HepG2 (cell line): ENCODE results near the gene ACAP1. TPM values are rescaled to one million over a fixed set of nuclear protein-coding genes. Genes with fewer than 3 reads are reported as not detected.
A peak's percentile ranks its signal among the peaks of the same experiment; 100 is the strongest.

ENCODE experiments used
- ARNT2 ChIP-seq: sonication (generic); formaldehyde crosslinking; IDR thresholded peaks from 2 replicates; pipeline ENCODE4 v1.8.0; 2022; ENCODE audit warnings: mild to moderate bottlenecking, low read depth, missing genetic modification reagents, moderate library complexity
- ETV5 ChIP-seq: IDR thresholded peaks from 2 replicates; pipeline ENCODE4 v1.6.1; 2018; ENCODE audit warnings: missing biosample characterization, missing genetic modification reagents, inconsistent platforms, borderline replicate concordance
- HINFP ChIP-seq: sonication (generic); formaldehyde crosslinking; IDR thresholded peaks from 2 replicates; pipeline ENCODE4 v1.4.0; 2020; ENCODE audit warnings: low read depth, mild to moderate bottlenecking, missing genetic modification reagents
- MYC ChIP-seq: sonication (generic); formaldehyde crosslinking; IDR thresholded peaks from 2 replicates; pipeline ENCODE4 v1.9.0; 2021; ENCODE audit warnings: missing genetic modification reagents, borderline replicate concordance
- POGK ChIP-seq: sonication (generic); formaldehyde crosslinking; conservative IDR thresholded peaks from 2 replicates; pipeline ENCODE4 v1.8.0; 2022; ENCODE audit warnings: mild to moderate bottlenecking, moderate library complexity, missing genetic modification reagents
- SMARCE1 ChIP-seq: fragments of 450-650 bp; IDR thresholded peaks from 2 replicates; pipeline ENCODE4 v1.6.1; 2017; ENCODE audit warnings: borderline replicate concordance
- SNAI1 ChIP-seq: sonication (generic); formaldehyde crosslinking; IDR thresholded peaks from 2 replicates; pipeline ENCODE4 v1.5.0; 2020; ENCODE audit warnings: mild to moderate bottlenecking, missing genetic modification reagents, borderline replicate concordance
- YY1 ChIP-seq: IDR thresholded peaks from 2 replicates; pipeline ENCODE4 v1.6.1; 2011; ENCODE audit warnings: low read length, low read depth, moderate library complexity, mild to moderate bottlenecking; ENCODE audit not compliant: insufficient read depth, insufficient replicate concordance
- ZFP36L1 ChIP-seq: sonication (generic); formaldehyde crosslinking; IDR thresholded peaks from 2 replicates; pipeline ENCODE4 v1.8.0; 2022; ENCODE audit warnings: mild to moderate bottlenecking, missing genetic modification reagents, moderate library complexity
- ZNF10 ChIP-seq: sonication (generic); formaldehyde crosslinking; IDR thresholded peaks from 2 replicates; pipeline ENCODE4 v1.4.0; 2020; ENCODE audit warnings: mild to moderate bottlenecking, low read depth, missing genetic modification reagents, borderline replicate concordance
- ZNF343 ChIP-seq: sonication (generic); formaldehyde crosslinking; IDR thresholded peaks from 2 replicates; pipeline ENCODE4 v1.4.0; 2020; ENCODE audit warnings: mild to moderate bottlenecking, missing genetic modification reagents
- ZNF776 ChIP-seq: sonication (generic); formaldehyde crosslinking; IDR thresholded peaks from 2 replicates; pipeline ENCODE4 v1.4.0; 2020; ENCODE audit warnings: mild to moderate bottlenecking, missing genetic modification reagents
- ZNF782 ChIP-seq: sonication (generic); formaldehyde crosslinking; IDR thresholded peaks from 2 replicates; pipeline ENCODE4 v1.4.0; 2020; ENCODE audit warnings: missing genetic modification reagents, mild to moderate bottlenecking, borderline replicate concordance
- polyA plus RNA-seq, 8 experiments: library from polyadenylated mRNA; depleted of rRNA in 3 of 8; stranded (reverse) in 7 of 8; unstranded in 1 of 8; fragments of >200 nt; fragmentation: Illumina TruSeq in 4 of 8; extraction: Trizol in 4 of 8; gene quantifications; 2 replicates each; pipeline versions ENCODE4 v1.2.1 to v1.2.3, GENCODE V29; 2011 to 2016; ENCODE audit warnings: low read depth in 4 of 8, missing spikeins in 1 of 8, mixed read lengths in 1 of 8; ENCODE audit not compliant: insufficient read depth in 1 of 8
- total RNA-seq, 5 experiments: library from RNA; depleted of rRNA; stranded (reverse); fragments of >200 nt; fragmentation: Illumina TruSeq; extraction: Trizol; gene quantifications; 2 replicates each; pipeline ENCODE4 v1.2.3, GENCODE V29; 2016; ENCODE audit warnings: low read depth in 1 of 5
- TF ChIP-seq, protein P1 (sequence below): conservative IDR thresholded peaks from 2 replicates; pipeline ENCODE4 v1.6.1; 2018; ENCODE audit warnings: missing genetic modification reagents
- TF ChIP-seq, protein P2 (sequence below): IDR thresholded peaks from 2 replicates; pipeline ENCODE4 v1.6.1; 2016; ENCODE audit warnings: mild to moderate bottlenecking, missing biosample characterization, missing genetic modification reagents

ACAP1 gene
- total and polyA plus RNA-seq, 2 of the 13 experiments (the other 11 are each of a cell fraction or from before 2014, with no cell fraction given): 1.3 to 2.5 TPM

GRCh38 chr17:7307686-7308624 is 28.4 kb upstream of the ACAP1 start (continued):
- TF ChIP-seq ZNF10 (CRISPR knock-in tag) (no peak), ZFP36L1 (CRISPR knock-in tag) (0 out of 2 replicates have a peak, but pooled peaks have one; percentile 10), ARNT2 (CRISPR knock-in tag) (peak; percentile 25; the same call in 1 of the 2 replicates), MYC (peak; percentile 99), SMARCE1 (no peak), SNAI1 (peak; percentile 72; the same call in 1 of the 2 replicates), HINFP (peak; percentile 16; the same call in 1 of the 2 replicates), YY1 (peak; percentile 48), ZNF343 (CRISPR knock-in tag) (0 out of 2 replicates have a peak, but pooled peaks have one; percentile 40), ZNF782 (CRISPR knock-in tag) (peak; percentile 16; the same call in 1 of the 2 replicates), ZNF776 (no peak), POGK (CRISPR knock-in tag) (no peak), ETV5 (CRISPR knock-in tag) (peak; percentile 81)
- TF ChIP-seq, protein P1, sequence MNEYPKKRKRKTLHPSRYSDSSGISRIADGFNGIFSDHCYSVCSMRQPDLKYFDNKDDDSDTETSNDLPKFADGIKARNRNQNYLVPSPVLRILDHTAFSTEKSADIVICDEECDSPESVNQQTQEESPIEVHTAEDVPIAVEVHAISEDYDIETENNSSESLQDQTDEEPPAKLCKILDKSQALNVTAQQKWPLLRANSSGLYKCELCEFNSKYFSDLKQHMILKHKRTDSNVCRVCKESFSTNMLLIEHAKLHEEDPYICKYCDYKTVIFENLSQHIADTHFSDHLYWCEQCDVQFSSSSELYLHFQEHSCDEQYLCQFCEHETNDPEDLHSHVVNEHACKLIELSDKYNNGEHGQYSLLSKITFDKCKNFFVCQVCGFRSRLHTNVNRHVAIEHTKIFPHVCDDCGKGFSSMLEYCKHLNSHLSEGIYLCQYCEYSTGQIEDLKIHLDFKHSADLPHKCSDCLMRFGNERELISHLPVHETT (CRISPR knock-in tag): 0 out of 2 replicates have a peak, but pooled peaks have one; percentile 37
- TF ChIP-seq, protein P2, sequence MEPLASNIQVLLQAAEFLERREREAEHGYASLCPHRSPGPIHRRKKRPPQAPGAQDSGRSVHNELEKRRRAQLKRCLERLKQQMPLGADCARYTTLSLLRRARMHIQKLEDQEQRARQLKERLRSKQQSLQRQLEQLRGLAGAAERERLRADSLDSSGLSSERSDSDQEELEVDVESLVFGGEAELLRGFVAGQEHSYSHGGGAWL: peak; percentile 75
